Endothelial cell of umbilical vein (primary cell): Measurements from ENCODE around the gene RAB1B. TPM values are rescaled to one million over a fixed set of nuclear protein-coding genes. Genes with fewer than 3 reads are reported as not detected.

ENCODE experiments used
- BruUV-seq: library from RNA; stranded (reverse); fragments of 400-500 nt; replicated peaks from 2 replicates; lab custom pipeline; 2021; lab: Mats Ljungman, UMichigan
- CTCF ChIA-PET: fragments of 300-600, 350-600 bp; sonication (Branson Sonifier 250); formaldehyde crosslinking; loops from one replicate; lab custom pipeline; 2021; ENCODE audit warnings: antibody characterized with exemption, inconsistent platforms; lab: Charles Lee
- POLR2A ChIA-PET: fragments of 300-600, 350-600 bp; sonication (Branson Sonifier 250); formaldehyde crosslinking; loops from one replicate; lab custom pipeline; 2021; ENCODE audit warnings: antibody characterized with exemption, inconsistent platforms; lab: Charles Lee
- DNase-seq: peaks from one replicate; pipeline ENCODE4 v3.0.0-alpha.2; 2011; ENCODE audit warnings: low read depth, low spot score
- FAIRE-seq: peaks from 2 replicates; lab custom pipeline; 2011; peaks lifted over from hg19 to GRCh38; lab: Jason Lieb, UNC
- H2AFZ ChIP-seq: 2 replicates; pipeline ENCODE4 v1.6.0; 2012; ENCODE audit warnings: low read depth, low read length, control low read depth, inconsistent platforms
- H3K27ac ChIP-seq: 2 replicates; pipeline ENCODE4 v1.5.1; 2011; ENCODE audit warnings: low read depth, mild to moderate bottlenecking, control low read depth, low read length, moderate library complexity; ENCODE audit not compliant: insufficient read depth
- H3K27me3 ChIP-seq, 2 experiments: 2 replicates each; pipeline versions ENCODE4 v1.6.0 to v1.6.1; 2011; ENCODE audit warnings: low read length in 2 of 2, mixed read lengths in 1 of 2; ENCODE audit not compliant: control insufficient read depth in 2 of 2, insufficient read depth in 2 of 2
- H3K36me3 ChIP-seq, 2 experiments: 2 replicates in 1 of 2; 3 replicates in 1 of 2; pipeline ENCODE4 v1.5.1; 2011; ENCODE audit warnings: low read length in 2 of 2, mild to moderate bottlenecking in 1 of 2, moderate library complexity in 1 of 2; ENCODE audit not compliant: control insufficient read depth in 2 of 2, insufficient read depth in 2 of 2; ENCODE audit errors: extremely low read depth in 1 of 2
- H3K4me1 ChIP-seq: 3 replicates; pipeline ENCODE4 v1.5.1; 2011; ENCODE audit warnings: mild to moderate bottlenecking, low read length; ENCODE audit not compliant: control insufficient read depth, insufficient read depth; ENCODE audit errors: extremely low read depth
- H3K4me2 ChIP-seq: 2 replicates; pipeline ENCODE4 v1.6.1; 2011; ENCODE audit warnings: low read length, control low read depth, mixed read lengths; ENCODE audit not compliant: insufficient read depth
- H3K4me3 ChIP-seq, 3 experiments: fragments of 200-600 bp in 1 of 3; sonication (generic), shearing (Covaris generic) in 1 of 3; replicated peaks in 1 of 3; 2 replicates each; pipeline ENCODE4 v1.5.1; 2011 to 2016; ENCODE audit warnings: control low read depth in 3 of 3, low read length in 3 of 3, mild to moderate bottlenecking in 2 of 3, inconsistent platforms in 1 of 3, low read depth in 1 of 3, moderate library complexity in 1 of 3; ENCODE audit not compliant: insufficient read depth in 1 of 3
- H3K79me2 ChIP-seq: 2 replicates; pipeline ENCODE4 v1.6.0; 2012; ENCODE audit warnings: low read length, inconsistent platforms; ENCODE audit not compliant: control insufficient read depth, insufficient read depth
- H3K9ac ChIP-seq: replicated peaks from 2 replicates; pipeline ENCODE3; 2011; ENCODE audit warnings: low read length, control low read depth; ENCODE audit not compliant: insufficient read depth; ENCODE audit errors: extremely low read depth
- H3K9me1 ChIP-seq: replicated peaks from 3 replicates; pipeline ENCODE4 v1.6.0; 2011; ENCODE audit warnings: mild to moderate bottlenecking, low read length; ENCODE audit not compliant: control insufficient read depth, insufficient read depth; ENCODE audit errors: extremely low read depth
- H3K9me3 ChIP-seq: replicated peaks from 2 replicates; pipeline ENCODE4 v1.5.1; 2012; ENCODE audit warnings: low read length, inconsistent platforms; ENCODE audit not compliant: control insufficient read depth, insufficient read depth
- H4K20me1 ChIP-seq: replicated peaks from 2 replicates; pipeline ENCODE3; 2011; ENCODE audit warnings: mild to moderate bottlenecking, low read length; ENCODE audit not compliant: control insufficient read depth, insufficient read depth; ENCODE audit errors: extremely low read depth
- CTCF ChIP-seq, 2 donors: IDR thresholded peaks; 1 replicate in 1 of 2; 2 replicates in 1 of 2; pipeline ENCODE4 v1.5.1; 2011; ENCODE audit warnings: low read length in 2 of 2, mild to moderate bottlenecking in 2 of 2, moderate library complexity in 2 of 2, control low read depth in 1 of 2, inconsistent platforms in 1 of 2, low read depth in 1 of 2; ENCODE audit not compliant: insufficient read depth in 1 of 2; ENCODE audit errors: extremely low read depth in 1 of 2
- FOS ChIP-seq: IDR thresholded peaks from 2 replicates; pipeline ENCODE4 v1.6.1; 2011; ENCODE audit warnings: mild to moderate bottlenecking, low read length, moderate library complexity, borderline replicate concordance; ENCODE audit not compliant: insufficient read depth
- GATA2 ChIP-seq: IDR thresholded peaks from 2 replicates; pipeline ENCODE4 v1.7.0; 2011; ENCODE audit warnings: low read depth, mild to moderate bottlenecking, moderate library complexity, mixed read lengths, low read length; ENCODE audit not compliant: insufficient read length, insufficient read depth
- JUN ChIP-seq: IDR thresholded peaks from 2 replicates; pipeline ENCODE4 v1.6.1; 2011; ENCODE audit warnings: borderline replicate concordance, low read depth; ENCODE audit not compliant: insufficient read length, insufficient read depth
- MAX ChIP-seq: IDR thresholded peaks from 2 replicates; pipeline ENCODE4 v1.6.1; 2011; ENCODE audit not compliant: insufficient read depth, insufficient read length
- MYC ChIP-seq: IDR thresholded peaks from one replicate; pipeline ENCODE4 v1.6.1; 2011; ENCODE audit warnings: mild to moderate bottlenecking, low read depth, low read length
- POLR2AphosphoS5 ChIP-seq: IDR thresholded peaks from 2 replicates; pipeline ENCODE4 v1.6.1; 2012; ENCODE audit warnings: low read depth, mild to moderate bottlenecking, control low read depth, low read length, moderate library complexity; ENCODE audit not compliant: insufficient read depth
- dilution Hi-C: fragments of 300-500 bp; cut with MboI; formaldehyde crosslinking; loops from one replicate; pipeline ENCODE4 v1.15.0; 2019; ENCODE audit warnings: low sequenced_read_pairs; ENCODE audit not compliant: extremely low pct_ligation_motif_present
- intact Hi-C: fragments of 100-400 bp; cut with micrococcal nuclease; formaldehyde crosslinking; loops from one replicate; pipeline ENCODE4 v1.10.0; 2022
- polyA plus RNA-seq, 4 experiments: library from polyadenylated mRNA; depleted of rRNA in 3 of 4; stranded (reverse) in 3 of 4; unstranded in 1 of 4; fragments of >200 nt; gene quantifications; 2 replicates each; pipeline versions ENCODE4 v1.2.1 to v1.2.3, GENCODE V29; 2011 to 2012; ENCODE audit warnings: missing spikeins in 1 of 4
- total RNA-seq: library from RNA; stranded (reverse); gene quantifications from 2 replicates; pipeline ENCODE4 v1.2.3, GENCODE V29; 2021

RAB1B gene
- total and polyA plus RNA-seq, 2 donors (not counting 3 experiments of a cell fraction or from before 2014, with no cell fraction given): 171 to 383 TPM

- no peak for DNase-seq
- Histone ChIP-seq H3K4me1 (peaks cover 13% of the 10 kb centered on the region), H3K27me3 (peaks cover 20% of the 10 kb centered on the region in 2 experiments), H4K20me1 (no peaks in the 10 kb centered on the region), H3K79me2 (peaks cover 12% of the 10 kb centered on the region), H3K9ac (no peak overlapping the region), H3K4me3 (no peak overlapping the region), H3K9me1 (no peaks in the 10 kb centered on the region), H3K9me3 (no peaks in the 10 kb centered on the region), H3K36me3 (no peaks in the 10 kb centered on the region), H3K27ac (no peak overlapping the region), H2AFZ (no peak overlapping the region), H3K4me2 (no peak overlapping the region)
- dilution Hi-C loops (no loop called here), intact Hi-C loops (no loop called here)
- TF ChIP-seq POLR2AphosphoS5 (no peak), MAX (no peak), JUN (no peak), GATA2 (no peak), FOS (no peak), MYC (no peak), CTCF (IDR thresholded peaks at IDR 0.05; ENCODE audit: extremely low read depth in 1 of 2, insufficient read depth in 1 of 2, low read depth in 1 of 2, low read length in 2 of 2) (no peak)
- ChIA-PET POLR2A (no interaction called here), CTCF (interaction anchor here (0.6 to 1.9 kb wide), 5 partner anchors 9 to 69 kb away, joined by 3 to 10 read pairs (median 5); no protein-coding TSS in a partner anchor)
- BruUV-seq: no TSS peak
- FAIRE-seq: no peak
Measured at GRCh38 chr11:66291303-66291705, 22.9 kb downstream of the RAB1B start.
